Keratinocyte (primary cell): ENCODE results near the gene C1orf122. TPM values are rescaled to one million over a fixed set of nuclear protein-coding genes. Genes with fewer than 3 reads are reported as not detected.

Experiments
- DNase-seq: peaks from one replicate; pipeline ENCODE4 v3.0.0-alpha.2; 2011; ENCODE audit warnings: low read depth, missing footprints, low spot score
- FAIRE-seq: peaks from 2 replicates; lab custom pipeline; 2011; peaks lifted over from hg19 to GRCh38; lab: Jason Lieb, UNC
- H2AFZ ChIP-seq: 2 replicates; pipeline ENCODE4 v1.6.0; 2012; ENCODE audit warnings: low read length, control low read depth, inconsistent platforms; ENCODE audit not compliant: control insufficient read depth
- H3K27ac ChIP-seq: 2 replicates; pipeline ENCODE4 v1.5.1; 2011; ENCODE audit warnings: low read length; ENCODE audit not compliant: control insufficient read depth, insufficient read depth
- H3K27me3 ChIP-seq: 3 replicates; pipeline ENCODE4 v1.6.0; 2011; ENCODE audit warnings: low read length; ENCODE audit not compliant: control insufficient read depth, insufficient read depth; ENCODE audit errors: extremely low read depth
- H3K36me3 ChIP-seq, 2 experiments: 2 replicates in 1 of 2; 3 replicates in 1 of 2; pipeline ENCODE4 v1.5.1; 2011; ENCODE audit warnings: low read length in 2 of 2, mild to moderate bottlenecking in 1 of 2; ENCODE audit not compliant: control insufficient read depth in 2 of 2, insufficient read depth in 2 of 2; ENCODE audit errors: extremely low read depth in 1 of 2
- H3K4me1 ChIP-seq: 3 replicates; pipeline ENCODE4 v1.5.1; 2011; ENCODE audit warnings: low read length; ENCODE audit not compliant: control insufficient read depth, insufficient read depth; ENCODE audit errors: extremely low read depth
- H3K4me2 ChIP-seq: 3 replicates; pipeline ENCODE4 v1.6.0; 2011; ENCODE audit warnings: low read depth, low read length; ENCODE audit not compliant: control insufficient read depth, insufficient read depth; ENCODE audit errors: extremely low read depth
- H3K4me3 ChIP-seq, 3 experiments: fragments of 200-600 bp in 1 of 3; sonication (generic) in 1 of 3; 2 replicates in 2 of 3; 3 replicates in 1 of 3; pipeline ENCODE4 v1.5.1; 2011 to 2016; ENCODE audit warnings: low read length in 3 of 3, mild to moderate bottlenecking in 3 of 3, control low read depth in 2 of 3, inconsistent platforms in 1 of 3, low read depth in 1 of 3, mixed read lengths in 1 of 3, mixed run types in 1 of 3, moderate library complexity in 1 of 3; ENCODE audit not compliant: control insufficient read depth in 2 of 3, insufficient read depth in 2 of 3; ENCODE audit errors: extremely low read depth in 1 of 3
- H3K79me2 ChIP-seq: 2 replicates; pipeline ENCODE4 v1.6.0; 2012; ENCODE audit warnings: low read length; ENCODE audit not compliant: control insufficient read depth, insufficient read depth
- H3K9ac ChIP-seq: 3 replicates; pipeline ENCODE4 v1.6.0; 2011; ENCODE audit warnings: low read length; ENCODE audit not compliant: control insufficient read depth, insufficient read depth; ENCODE audit errors: extremely low read depth
- H3K9me1 ChIP-seq: 3 replicates; pipeline ENCODE4 v1.6.0; 2011; ENCODE audit warnings: low read length; ENCODE audit not compliant: control insufficient read depth, insufficient read depth; ENCODE audit errors: extremely low read depth
- H3K9me3 ChIP-seq: 2 replicates; pipeline ENCODE4 v1.5.1; 2012; ENCODE audit warnings: low read depth, low read length; ENCODE audit not compliant: control insufficient read depth
- H4K20me1 ChIP-seq: 3 replicates; pipeline ENCODE4 v1.6.0; 2011; ENCODE audit warnings: low read length; ENCODE audit not compliant: control insufficient read depth, insufficient read depth; ENCODE audit errors: extremely low read depth
- CTCF ChIP-seq, 3 experiments: IDR thresholded peaks in 1 of 3; conservative IDR thresholded peaks in 1 of 3; optimal IDR thresholded peaks in 1 of 3; 2 replicates in 2 of 3; 3 replicates in 1 of 3; pipeline versions ENCODE3 to v1.5.1; 2011; ENCODE audit warnings: low read length in 3 of 3, mild to moderate bottlenecking in 3 of 3, moderate library complexity in 2 of 3, control low read depth in 1 of 3, inconsistent platforms in 1 of 3; ENCODE audit not compliant: insufficient read depth in 2 of 3; ENCODE audit errors: extremely low read depth in 1 of 3
- EZH2 ChIP-seq: IDR thresholded peaks from one replicate; pipeline ENCODE4 v1.6.1; 2012; ENCODE audit warnings: inconsistent platforms, mild to moderate bottlenecking, low read length, moderate library complexity
- dilution Hi-C: fragments of 300-500 bp; cut with MboI; formaldehyde crosslinking; loops from one replicate; pipeline ENCODE4 v1.7.0; 2020; ENCODE audit warnings: low sequenced_read_pairs; ENCODE audit not compliant: extremely low pct_ligation_motif_present
- polyA plus RNA-seq, 5 experiments: library from polyadenylated mRNA; depleted of rRNA in 3 of 5; stranded (reverse) in 3 of 5; stranded (forward) in 1 of 5; unstranded in 1 of 5; fragments of >200 nt; gene quantifications; 1 replicate in 1 of 5; 2 replicates in 3 of 5; 3 replicates in 1 of 5; pipeline versions ENCODE4 v1.2.1 to v1.2.3, GENCODE V29; 2011 to 2012; ENCODE audit warnings: missing spikeins in 2 of 5, low read depth in 1 of 5, low replicate concordance in 1 of 5

C1orf122 gene
- polyA plus RNA-seq, 1 donor (not counting 4 experiments of a cell fraction or from before 2014, with no cell fraction given), result 25.8 TPM

DNA sequence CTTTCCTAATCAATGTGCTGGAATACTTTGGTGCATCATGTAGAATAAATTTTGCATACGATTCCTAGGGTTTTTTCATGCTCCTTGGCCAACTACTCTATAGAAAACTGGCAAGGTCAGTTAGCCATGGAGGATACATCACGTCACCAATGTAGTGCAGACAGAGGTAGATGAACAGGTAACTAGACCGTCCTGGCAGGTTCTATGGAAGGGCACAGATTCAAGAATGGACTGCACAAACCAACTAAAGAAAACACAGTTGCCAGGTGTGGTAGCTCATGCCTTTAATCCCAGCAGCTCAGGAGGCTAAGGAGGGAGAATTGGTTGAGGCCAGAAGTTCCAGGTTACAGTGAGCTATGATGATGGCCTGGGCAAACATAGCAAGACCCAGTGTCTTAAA lies 41.9 kb downstream of the C1orf122 start:
- Histone ChIP-seq H3K4me3 (no peak overlapping the region), H3K27ac (no peak overlapping the region), H3K9ac (no peak overlapping the region), H3K9me3 (no peaks in the 10 kb centered on the region), H3K4me2 (no peak overlapping the region), H2AFZ (no peak overlapping the region), H4K20me1 (peaks cover 5% of the 10 kb centered on the region), H3K79me2 (peaks cover 88% of the 10 kb centered on the region), H3K27me3 (no peaks in the 10 kb centered on the region), H3K9me1 (no peaks in the 10 kb centered on the region), H3K36me3 (peaks cover 11 to 18% of the 10 kb centered on the region in 2 experiments), H3K4me1 (peaks cover 3% of the 10 kb centered on the region)
- DNase-seq, result no peak
- dilution Hi-C loops, result no loop called here
- TF ChIP-seq CTCF (optimal IDR thresholded peaks at IDR 0.05 in 1 of 3, IDR thresholded peaks at IDR 0.05 in 1 of 3, conservative IDR thresholded peaks at IDR 0.05 in 1 of 3; ENCODE audit: extremely low read depth in 1 of 3, insufficient read depth in 2 of 3, low read length in 3 of 3) (no peak), EZH2 (no peak)
- FAIRE-seq, result no peak

- Histone ChIP-seq H3K36me3 (peaks cover 17 to 18% of the 10 kb centered on the region in 2 experiments), H2AFZ (no peak overlapping the region), H3K79me2 (peaks cover 86% of the 10 kb centered on the region), H3K4me1 (peaks cover 3% of the 10 kb centered on the region), H3K9ac (no peak overlapping the region), H3K4me2 (no peak overlapping the region), H3K27me3 (no peaks in the 10 kb centered on the region), H3K9me1 (no peaks in the 10 kb centered on the region), H4K20me1 (peaks cover 5% of the 10 kb centered on the region), H3K27ac (no peak overlapping the region), H3K4me3 (no peak overlapping the region), H3K9me3 (no peaks in the 10 kb centered on the region)
- DNase-seq, result no peak
- TF ChIP-seq CTCF (optimal IDR thresholded peaks at IDR 0.05 in 1 of 3, IDR thresholded peaks at IDR 0.05 in 1 of 3, conservative IDR thresholded peaks at IDR 0.05 in 1 of 3; ENCODE audit: extremely low read depth in 1 of 3, insufficient read depth in 2 of 3, low read length in 3 of 3) (no peak), EZH2 (no peak)
- FAIRE-seq, result no peak
- dilution Hi-C loops, result no loop called here
These were observed 42.9 kb downstream of the C1orf122 start for GRCh38 chr1:37850352-37850955.
